ENCODE data around the gene NPM3.

- TF ChIP-seq CTCF (IDR thresholded peaks at IDR 0.05) (no peak), POLR2A (IDR thresholded peaks at IDR 0.05) (no peak)
Observed at GRCh38 chr10:101797403-101798059, 14.3 kb upstream of the NPM3 start.
